GM12891 (cell line): Measurements from ENCODE around the gene SERINC5.

Experiments used
- DNase-seq: peaks from one replicate; pipeline ENCODE4 v3.0.0; 2011; ENCODE audit warnings: low spot score; ENCODE audit not compliant: insufficient read length
- FAIRE-seq: peaks from 2 replicates; lab custom pipeline; 2011; peaks lifted over from hg19 to GRCh38; lab: Jason Lieb, UNC
- PAX5 ChIP-seq: IDR thresholded peaks from 2 replicates; pipeline ENCODE4 v1.6.1; 2011; ENCODE audit warnings: low read length, moderate library complexity, mild to moderate bottlenecking; ENCODE audit not compliant: insufficient read depth, severe bottlenecking
- POLR2A ChIP-seq: IDR thresholded peaks from 2 replicates; pipeline ENCODE4 v1.6.1; 2011; ENCODE audit warnings: low read depth, low read length, control low read depth
- POLR2AphosphoS5 ChIP-seq: IDR thresholded peaks from 2 replicates; pipeline ENCODE4 v1.6.1; 2011; ENCODE audit warnings: low read depth, low read length, control low read depth
- POU2F2 ChIP-seq: IDR thresholded peaks from 2 replicates; pipeline ENCODE4 v1.6.1; 2011; ENCODE audit warnings: low read depth, mild to moderate bottlenecking, control low read depth, low read length, moderate library complexity
- SPI1 ChIP-seq: IDR thresholded peaks from 2 replicates; pipeline ENCODE4 v1.6.1; 2011; ENCODE audit warnings: low read depth, low read length, control low read depth
- TAF1 ChIP-seq: IDR thresholded peaks from 2 replicates; pipeline ENCODE4 v1.6.1; 2011; ENCODE audit warnings: low read depth, low read length, control low read depth

SERINC5 gene

GRCh38 chr5:80105698-80106439 lies 150.0 kb downstream of the SERINC5 start:
- no peak for DNase-seq
- FAIRE-seq: no peak

GRCh38 chr5:80103371-80103770 lies 152.5 kb downstream of the SERINC5 start:
- FAIRE-seq (no peak), DNase-seq (no peak)
- TF ChIP-seq PAX5 (no peak), TAF1 (no peak), SPI1 (no peak), POU2F2 (no peak), POLR2AphosphoS5 (no peak), POLR2A (no peak)

More at GRCh38 chr5:80105698-80106439, 150.0 kb downstream of the SERINC5 start:
- TF ChIP-seq TAF1 (no peak), PAX5 (no peak), POU2F2 (no peak), SPI1 (no peak)

GRCh38 chr5:80101993-80102392 lies 153.9 kb downstream of the SERINC5 start:
- TF ChIP-seq TAF1 (no peak), PAX5 (no peak), POLR2A (no peak), POU2F2 (no peak), POLR2AphosphoS5 (no peak), SPI1 (no peak)
- DNase-seq (no peak), FAIRE-seq (no peak)

- TF ChIP-seq PAX5 (no peak), POU2F2 (no peak), SPI1 (no peak)
- FAIRE-seq (no peak), DNase-seq (no peak)
These were observed 158.4 kb downstream of the SERINC5 start for GRCh38 chr5:80097451-80097850.

GRCh38 chr5:80094236-80094738 lies 161.6 kb downstream of the SERINC5 start:
- FAIRE-seq (no peak), DNase-seq (no peak)
- TF ChIP-seq POU2F2: no peak
- no peak for TF ChIP-seq TAF1

GRCh38 chr5:80093796-80094195 lies 162.1 kb downstream of the SERINC5 start:
- FAIRE-seq (no peak), DNase-seq (no peak)
- TF ChIP-seq SPI1: no peak
- no peak for TF ChIP-seq TAF1
- TF ChIP-seq PAX5: no peak

- DNase-seq (no peak), FAIRE-seq (no peak)
- TF ChIP-seq POLR2A (no peak), PAX5 (no peak), POLR2AphosphoS5 (no peak), TAF1 (no peak), SPI1 (no peak), POU2F2 (no peak)
These were observed 163.3 kb downstream of the SERINC5 start for GRCh38 chr5:80092486-80093107.

GRCh38 chr5:80091792-80092192 lies 164.1 kb downstream of the SERINC5 start:
- peak; percentile 80 for FAIRE-seq
- peak; percentile 37 for DNase-seq

GRCh38 chr5:80090884-80091166 lies 165.0 kb downstream of the SERINC5 start:
- no peak for TF ChIP-seq TAF1
- TF ChIP-seq POU2F2: no peak
- TF ChIP-seq POLR2AphosphoS5: no peak
- TF ChIP-seq SPI1: no peak
- TF ChIP-seq PAX5: no peak
- TF ChIP-seq POLR2A: no peak
- no peak for FAIRE-seq
- no peak for DNase-seq

- peak; percentile 40 for DNase-seq
- peak; percentile 87 for FAIRE-seq
- no peak for TF ChIP-seq POLR2A
- TF ChIP-seq POLR2AphosphoS5: no peak
- no peak for TF ChIP-seq PAX5
- no peak for TF ChIP-seq SPI1
- TF ChIP-seq TAF1: no peak
- no peak for TF ChIP-seq POU2F2
These were observed 172.6 kb downstream of the SERINC5 start for GRCh38 chr5:80083101-80083890.
